ENCODE measurements around the gene ARHGAP6. TPM values are rescaled to one million over a fixed set of nuclear protein-coding genes. Genes with fewer than 3 reads are reported as not detected.

Gene ARHGAP6
- total and polyA plus RNA-seq, 2 experiments from 2014 or later = 0.26 to 0.59 TPM

GRCh38 chrX:11580789-11581188 lies 84.9 kb downstream of the ARHGAP6 start (continued):
- no peak for TF ChIP-seq ZNF462 (CRISPR knock-in tag; IDR thresholded peaks at IDR 0.05)
- TF ChIP-seq ZNF114 (CRISPR knock-in tag; IDR thresholded peaks at IDR 0.05) = no peak
- no peak for TF ChIP-seq EZH2phosphoT487 (IDR thresholded peaks at IDR 0.05; ENCODE audit: unreplicated experiment)
- TF ChIP-seq JUNB (IDR thresholded peaks at IDR 0.05; ENCODE audit: unreplicated experiment) = no peak
- no peak for TF ChIP-seq EZH2 (IDR thresholded peaks at IDR 0.05; ENCODE audit: low read depth, unreplicated experiment)
- no peak for TF ChIP-seq CTCF (conservative IDR thresholded peaks at IDR 0.05; ENCODE audit: low read depth in 2 of 2)
